HT-29 (cell line): ENCODE data around the gene EPYC. TPM values are rescaled to one million over a fixed set of nuclear protein-coding genes. Genes with fewer than 3 reads are reported as not detected.
A peak's percentile ranks its signal among the peaks of the same experiment; 100 is the strongest.

ENCODE experiments used
- DNase-seq: peaks from one replicate; pipeline ENCODE4 v3.0.0-alpha.2; 2015; ENCODE audit warnings: low spot score
- total RNA-seq: library from RNA; depleted of rRNA; stranded (reverse); fragments of >200 nt; shearing (Covaris generic); gene quantifications from 2 replicates; pipeline ENCODE4 v1.2.3, GENCODE V29; 2014; rRNA removed

The EPYC gene, protein sequence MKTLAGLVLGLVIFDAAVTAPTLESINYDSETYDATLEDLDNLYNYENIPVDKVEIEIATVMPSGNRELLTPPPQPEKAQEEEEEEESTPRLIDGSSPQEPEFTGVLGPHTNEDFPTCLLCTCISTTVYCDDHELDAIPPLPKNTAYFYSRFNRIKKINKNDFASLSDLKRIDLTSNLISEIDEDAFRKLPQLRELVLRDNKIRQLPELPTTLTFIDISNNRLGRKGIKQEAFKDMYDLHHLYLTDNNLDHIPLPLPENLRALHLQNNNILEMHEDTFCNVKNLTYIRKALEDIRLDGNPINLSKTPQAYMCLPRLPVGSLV
- not detected in 2 replicates for total RNA-seq

DNA sequence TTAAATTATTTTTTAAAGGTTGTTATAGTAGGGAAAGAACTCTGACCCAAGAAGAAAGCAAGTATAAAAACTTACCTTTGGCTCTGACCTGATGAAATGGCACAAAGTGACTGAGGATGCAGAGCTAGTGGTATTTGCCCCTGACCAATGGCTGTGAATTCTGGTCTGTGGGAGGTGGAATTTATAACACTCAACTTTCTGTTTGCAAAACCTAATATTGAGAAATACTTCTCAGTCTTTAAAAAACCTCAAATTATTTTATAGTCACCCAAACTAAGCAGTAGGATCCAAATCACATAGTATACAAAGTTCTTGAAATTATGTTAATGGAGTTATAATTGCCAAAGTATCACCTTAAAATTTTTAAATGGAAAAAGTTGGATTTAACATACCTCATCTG is at the start of gene EPYC:
TSS of gene EPYC (minus strand) at position 101 of the 400 bp plus-strand sequence. CDS start 2,407 bp downstream, outside the sequence.
- no peak for DNase-seq

DNA sequence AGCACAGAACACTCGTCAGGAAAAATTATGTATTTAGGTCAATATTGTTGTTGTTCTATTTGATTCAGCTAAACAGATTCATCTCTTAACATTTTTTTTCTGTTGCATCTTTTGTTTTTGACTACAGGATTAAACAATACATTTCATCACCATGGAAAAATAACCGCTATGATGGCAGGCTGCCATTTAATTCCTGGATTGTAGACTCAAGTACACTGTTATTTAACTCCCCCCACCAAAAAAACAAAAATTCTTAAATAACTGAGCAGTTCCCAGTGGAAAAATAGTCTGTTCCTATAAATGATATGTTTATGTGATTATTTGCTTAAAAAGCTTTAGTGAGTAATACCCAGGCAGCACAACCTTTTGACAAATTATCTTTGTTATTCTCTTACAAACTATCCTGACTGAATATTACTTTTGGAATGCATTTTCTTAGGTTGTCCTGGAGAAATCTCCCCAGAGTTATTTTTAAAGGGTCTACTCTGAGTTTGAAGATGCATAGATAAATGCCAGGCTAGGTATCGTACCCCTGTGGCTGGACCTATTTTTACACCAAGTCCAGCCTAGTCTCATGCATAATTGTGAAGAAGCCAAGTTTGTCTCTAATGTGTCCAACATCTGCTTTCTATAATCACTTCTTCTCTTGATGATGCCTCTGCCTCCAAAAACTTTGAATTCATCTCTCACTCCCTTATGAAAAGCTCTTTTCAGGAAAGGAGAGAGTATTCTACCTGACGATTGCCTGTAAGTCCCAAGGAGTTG is 49.4 kb upstream of the EPYC start:
- peak; percentile 43 for DNase-seq

DNA sequence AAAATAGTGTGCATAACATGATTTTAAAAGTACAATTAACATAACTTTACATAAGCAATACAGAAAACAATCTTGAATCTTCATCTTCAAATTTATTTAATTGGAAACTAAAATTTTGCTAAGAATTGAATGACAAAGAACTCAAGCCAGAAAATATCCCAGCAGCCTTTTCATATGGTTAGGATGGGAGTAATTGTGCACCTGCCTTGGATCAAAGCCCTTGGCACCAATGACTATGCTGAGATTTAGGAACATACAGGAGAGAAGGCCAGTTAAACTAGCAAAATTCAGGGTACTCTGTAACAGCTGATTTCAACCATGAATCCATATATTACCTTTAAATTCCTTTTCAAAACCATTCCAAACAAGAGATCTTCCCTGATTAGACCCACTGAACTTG is 47.3 kb upstream of the EPYC start:
- no peak for DNase-seq

DNA sequence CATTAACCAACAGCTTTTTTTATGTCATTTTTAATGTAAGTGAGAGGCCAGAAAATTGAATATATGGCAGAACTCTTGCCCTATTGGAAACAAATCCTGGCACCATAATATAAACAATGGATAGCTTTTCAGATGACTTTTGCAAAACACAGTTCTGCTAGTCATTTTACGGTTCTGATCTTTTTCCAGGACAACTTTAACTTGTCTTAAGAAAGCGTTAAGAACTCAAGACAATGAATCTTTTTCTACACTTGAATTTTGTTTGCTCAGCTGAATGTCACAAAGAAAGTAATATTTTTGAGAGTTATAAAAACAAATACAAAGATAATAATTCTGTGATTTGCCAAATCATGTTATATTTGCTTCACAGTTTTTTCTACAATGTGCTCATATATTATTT is 39.8 kb upstream of the EPYC start:
- no peak for DNase-seq

DNA sequence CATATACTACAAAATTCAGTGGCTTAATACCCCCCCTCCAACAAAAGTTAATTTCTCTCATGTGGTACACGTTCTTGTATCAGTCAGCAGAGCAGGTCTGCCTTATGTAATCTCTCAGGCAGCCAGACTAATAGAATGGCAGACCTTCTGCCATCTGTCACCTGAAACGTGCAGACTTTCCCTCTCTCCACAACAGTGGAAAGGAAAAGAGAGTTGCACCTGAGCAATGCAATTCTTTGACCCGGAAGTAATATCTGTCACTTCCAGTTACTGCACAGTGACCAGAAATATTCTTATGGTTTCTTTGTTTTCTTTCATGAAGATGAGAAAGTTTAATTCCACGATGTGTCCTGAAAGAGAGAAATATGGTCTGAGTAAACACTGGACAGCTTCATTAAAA is 38.6 kb upstream of the EPYC start:
- DNase-seq = no peak

DNA sequence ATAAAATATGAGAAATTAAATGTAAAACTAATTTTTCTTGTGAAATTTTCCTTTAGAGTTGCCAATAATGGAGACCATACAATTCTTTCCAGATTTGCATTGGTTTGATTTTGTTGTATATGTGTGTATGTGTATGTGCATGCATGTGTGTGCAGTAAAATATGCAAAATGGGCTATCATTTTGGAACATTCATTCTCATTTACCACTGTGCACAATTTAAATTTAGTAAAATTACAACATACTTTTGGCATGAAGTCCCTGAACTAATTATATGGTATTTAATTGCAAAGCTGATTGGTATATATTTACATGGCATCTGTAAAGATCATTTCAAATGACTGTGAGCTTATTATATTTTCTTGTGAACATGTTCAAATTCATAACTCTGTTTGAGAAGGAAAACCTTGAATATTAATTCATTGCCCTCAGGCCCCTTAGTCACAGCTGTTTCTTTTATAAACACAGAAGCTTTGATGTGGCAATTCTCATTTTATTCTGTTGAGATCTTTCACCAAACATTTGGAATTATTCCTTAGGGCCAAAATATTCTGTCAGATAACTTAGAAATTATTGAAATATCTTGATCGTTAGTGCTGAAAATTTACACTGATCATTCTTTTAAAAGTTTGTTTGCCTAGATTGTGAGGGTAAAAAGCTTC is 35.5 kb upstream of the EPYC start:
- no peak for DNase-seq

DNA sequence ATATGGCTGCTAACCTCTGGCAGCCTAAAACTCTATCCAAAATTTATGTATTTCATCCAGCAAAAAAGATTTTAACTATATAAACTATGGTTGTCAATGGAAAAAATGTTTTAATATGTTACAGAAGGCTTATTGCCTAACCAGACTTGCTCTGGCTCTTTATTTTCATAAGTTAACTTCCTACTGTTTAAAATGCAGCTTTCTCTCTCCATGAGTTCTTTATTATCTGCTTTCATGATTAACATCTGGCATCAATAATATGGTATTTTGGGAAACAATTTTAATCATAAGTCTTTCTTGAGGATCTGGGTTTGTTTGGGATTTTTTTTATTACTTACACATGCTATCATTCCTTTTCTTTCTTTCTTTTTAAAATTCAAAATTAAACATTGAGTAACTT is 32.5 kb upstream of the EPYC start:
- no peak for DNase-seq

DNA sequence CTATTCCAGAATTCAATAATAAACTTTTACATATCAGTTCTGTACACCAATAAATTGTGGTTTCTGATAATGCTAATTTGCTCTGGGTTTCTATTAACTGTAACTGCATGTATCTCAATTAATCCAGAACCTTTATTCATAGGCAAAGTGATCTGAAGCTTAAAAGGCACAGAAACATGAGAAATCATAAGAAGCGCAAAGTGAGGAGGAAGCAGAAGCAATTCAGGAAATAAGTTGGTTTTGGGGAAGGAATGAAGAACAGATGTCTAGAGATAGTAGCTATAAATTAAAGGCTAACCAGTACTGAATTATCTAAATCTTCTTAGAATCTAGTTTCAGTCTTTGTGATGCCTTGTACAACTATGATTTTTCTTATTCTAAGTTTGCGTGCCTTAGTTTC is 28.5 kb upstream of the EPYC start:
- no peak for DNase-seq

DNA sequence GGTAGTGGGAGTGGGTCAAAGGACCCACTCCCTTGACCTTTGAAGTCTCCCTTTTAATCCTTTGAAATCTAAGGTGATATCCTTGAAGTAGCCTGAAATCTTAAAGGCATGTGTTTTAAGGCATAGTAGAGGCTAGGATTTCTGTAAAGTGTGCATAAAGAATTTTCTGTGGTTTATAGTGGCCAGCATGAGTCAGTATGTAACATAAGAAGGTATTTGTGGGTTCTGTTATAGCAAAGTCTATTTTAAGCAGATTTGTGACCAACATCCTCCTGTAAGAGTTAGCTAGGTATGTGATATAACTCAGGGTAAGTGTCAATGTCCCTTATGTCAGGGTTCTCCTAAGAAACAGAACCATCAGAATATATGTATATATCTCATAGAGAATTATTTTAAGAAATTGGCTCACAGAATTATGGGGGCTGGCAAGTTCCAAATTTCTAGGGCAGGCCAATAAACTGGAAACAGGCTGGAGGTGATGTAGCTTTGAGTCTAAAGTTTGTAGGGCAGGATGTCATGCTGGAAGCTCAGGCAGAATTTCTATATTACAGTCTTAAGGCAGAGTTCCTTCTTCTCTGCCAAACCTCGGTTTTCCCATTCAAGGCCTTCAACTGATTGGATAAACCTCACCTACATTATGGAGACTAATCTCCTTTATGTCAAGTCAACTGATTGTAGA is 18.7 kb upstream of the EPYC start:
- no peak for DNase-seq

DNA sequence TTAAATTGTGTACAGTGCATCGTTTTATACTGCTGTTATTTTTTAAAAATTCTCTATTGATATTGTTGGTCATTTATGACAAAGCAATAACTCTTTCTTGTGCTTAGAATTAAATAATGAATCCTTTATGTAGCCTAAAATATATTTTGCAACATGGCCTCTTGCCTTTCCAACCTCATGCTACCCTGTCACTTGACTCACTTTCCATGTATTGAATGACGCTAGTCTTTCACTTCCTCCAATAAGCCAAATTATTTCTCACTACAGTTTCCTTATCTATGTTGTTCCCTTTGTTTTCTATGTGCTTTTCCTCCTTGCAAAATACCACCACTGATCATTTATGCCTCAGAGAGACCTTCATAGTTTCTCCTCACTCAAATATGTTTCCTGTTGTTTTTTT is 16.3 kb upstream of the EPYC start:
- no peak for DNase-seq

DNA sequence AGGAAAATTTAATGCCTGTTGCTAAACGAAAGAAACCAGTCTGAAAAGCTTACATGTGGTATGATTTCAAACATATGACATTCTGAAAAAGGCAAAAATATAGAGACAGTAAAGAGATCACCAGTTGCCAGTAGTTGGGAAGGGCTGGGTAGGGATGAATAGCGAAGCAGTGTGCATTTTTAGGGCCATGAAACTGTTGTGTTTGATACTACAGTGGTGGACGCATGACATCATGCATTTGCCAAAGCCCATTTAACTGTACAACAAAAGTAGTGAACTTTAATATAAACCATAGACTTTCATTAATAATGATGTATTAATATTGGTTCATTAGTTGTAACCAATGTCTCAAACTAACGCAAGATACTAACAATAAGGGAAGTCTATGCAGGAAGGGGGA is 14.7 kb upstream of the EPYC start:
- no peak for DNase-seq

DNA sequence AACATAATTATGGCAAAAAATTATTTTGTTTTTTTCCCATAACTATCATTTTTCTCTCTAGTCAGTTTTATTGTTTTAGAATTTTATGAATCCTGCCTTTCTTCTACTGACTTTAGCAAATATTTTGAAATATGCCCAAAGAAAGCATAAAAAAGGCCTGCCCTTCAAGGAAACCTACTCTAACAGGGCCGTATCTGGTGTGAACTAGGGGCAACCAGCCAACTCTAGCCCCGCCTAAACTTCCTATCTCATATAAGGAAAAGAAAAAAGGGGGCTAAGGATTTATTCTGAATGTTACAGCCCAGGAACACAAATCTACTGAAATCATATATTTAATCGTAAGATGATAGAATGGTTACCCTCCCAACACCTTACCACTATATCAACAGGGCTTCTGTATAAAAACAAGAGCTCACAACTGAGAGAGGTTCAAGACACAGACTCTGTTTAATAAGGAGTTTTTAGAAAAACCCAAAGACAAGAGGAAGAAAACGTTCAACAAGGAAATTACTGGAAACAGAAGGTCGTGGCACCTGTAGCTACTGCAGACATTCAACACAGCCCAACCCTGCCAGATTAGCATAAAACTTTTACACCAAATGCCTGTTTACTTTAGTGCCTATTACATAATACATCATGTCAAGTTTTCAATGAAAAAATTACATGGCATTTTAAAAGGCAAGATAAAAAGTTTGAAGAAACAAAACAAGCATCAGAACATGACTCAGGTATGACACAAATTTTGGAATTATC is 12.9 kb upstream of the EPYC start:
- DNase-seq = peak; percentile 16

DNA sequence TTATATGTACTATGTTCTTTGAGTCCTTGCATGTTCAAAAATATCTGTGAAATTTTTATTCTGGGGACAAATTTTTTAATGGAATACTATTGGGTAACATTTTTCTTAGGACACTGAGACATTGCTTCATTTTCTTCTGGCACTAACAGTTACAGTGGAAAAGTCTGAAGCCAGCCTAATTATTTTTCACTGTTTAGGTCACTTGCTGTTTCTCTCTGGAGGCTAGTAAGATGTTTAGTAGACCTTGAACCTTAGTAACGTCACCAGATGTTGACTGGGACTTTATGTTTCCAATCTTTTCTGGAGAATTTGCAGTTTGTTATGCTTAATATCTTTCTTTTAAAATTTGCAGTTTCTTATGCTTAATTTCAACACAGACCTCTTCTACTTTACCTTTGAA is 12.3 kb upstream of the EPYC start:
- no peak for DNase-seq

DNA sequence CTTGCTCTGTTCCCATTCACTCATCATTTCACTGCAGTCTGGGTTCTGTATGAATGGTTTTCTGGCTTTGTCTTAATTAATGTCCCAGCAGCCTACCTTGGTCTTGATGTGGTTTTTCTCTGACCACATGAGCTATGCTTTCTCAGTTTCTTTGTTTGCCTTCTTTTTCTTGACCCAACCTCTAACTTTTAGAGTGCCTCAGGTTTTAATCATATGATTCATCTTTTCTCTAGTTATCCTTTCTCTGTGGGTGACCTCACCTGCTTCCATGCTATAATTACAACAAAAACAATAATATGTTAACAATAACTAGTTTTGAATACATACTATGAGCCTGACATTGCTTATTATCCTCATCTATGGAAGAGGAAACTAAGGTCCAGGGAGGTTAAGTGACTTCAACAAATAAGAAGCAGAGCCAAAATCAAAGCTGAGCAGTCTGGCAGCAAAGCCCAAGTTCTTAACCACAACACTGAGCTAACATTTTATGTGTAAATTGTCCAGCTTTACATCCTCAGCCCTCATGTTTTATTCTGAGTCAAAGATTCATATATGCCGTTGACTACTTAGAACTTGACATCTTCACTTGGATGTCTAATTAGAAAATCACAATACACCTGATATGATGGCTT is 4.7 kb upstream of the EPYC start:
- DNase-seq = peak; percentile 31

DNA sequence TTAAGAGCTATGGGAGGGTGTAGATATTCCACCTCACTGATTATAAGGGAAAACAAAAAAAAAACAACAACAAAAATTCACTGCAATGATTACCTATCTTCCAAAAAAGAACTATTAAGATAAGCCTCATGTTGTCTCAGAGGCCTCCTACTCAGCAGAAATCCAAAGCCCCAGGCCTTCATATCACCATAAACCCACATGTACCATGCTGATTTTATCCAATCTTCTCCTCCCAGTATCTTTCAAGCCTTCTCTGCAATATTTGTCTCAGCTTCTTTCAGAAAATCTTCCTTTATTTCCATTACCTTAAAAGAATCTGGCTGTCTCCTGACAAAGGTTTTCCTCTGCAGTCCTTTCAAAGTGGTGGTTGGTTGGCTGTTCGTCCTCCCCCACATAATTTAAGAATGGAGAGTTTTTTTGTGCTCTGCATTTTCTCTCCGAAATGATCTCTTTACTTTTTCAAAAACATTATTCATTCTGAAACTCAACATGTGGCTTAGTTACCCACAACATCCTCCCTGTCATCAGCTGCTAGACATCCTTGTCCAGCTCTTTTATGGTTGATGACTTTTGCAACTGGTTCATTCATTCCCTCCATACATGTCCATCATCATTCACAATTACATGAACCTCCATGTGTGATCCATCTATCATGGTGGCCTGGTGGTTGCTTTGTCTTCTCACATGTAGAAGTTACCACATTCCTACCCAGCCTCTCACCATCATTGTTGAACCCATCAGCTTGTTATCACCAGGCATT is 2.9 kb upstream of the EPYC start:
- DNase-seq = no peak

DNA sequence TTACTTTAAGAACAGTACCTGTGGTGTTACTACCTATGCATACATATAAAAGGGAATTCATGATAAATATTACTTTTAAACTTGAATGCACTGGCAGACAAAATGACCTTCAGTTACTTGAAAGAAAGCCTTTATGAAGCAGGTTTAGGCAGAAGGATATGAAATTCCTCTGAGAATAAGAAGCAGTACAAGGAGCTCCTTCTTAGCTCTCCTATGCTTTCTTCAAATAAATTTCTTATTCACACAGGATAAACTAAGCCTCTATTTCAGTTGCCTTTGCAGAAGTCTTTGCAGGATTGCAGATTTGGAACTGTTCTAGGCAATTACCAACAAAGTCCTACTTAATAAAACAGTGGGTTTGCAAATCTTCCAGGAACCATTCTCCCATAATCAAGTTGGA is 1.0 kb downstream of the EPYC start:
- DNase-seq = no peak

DNA sequence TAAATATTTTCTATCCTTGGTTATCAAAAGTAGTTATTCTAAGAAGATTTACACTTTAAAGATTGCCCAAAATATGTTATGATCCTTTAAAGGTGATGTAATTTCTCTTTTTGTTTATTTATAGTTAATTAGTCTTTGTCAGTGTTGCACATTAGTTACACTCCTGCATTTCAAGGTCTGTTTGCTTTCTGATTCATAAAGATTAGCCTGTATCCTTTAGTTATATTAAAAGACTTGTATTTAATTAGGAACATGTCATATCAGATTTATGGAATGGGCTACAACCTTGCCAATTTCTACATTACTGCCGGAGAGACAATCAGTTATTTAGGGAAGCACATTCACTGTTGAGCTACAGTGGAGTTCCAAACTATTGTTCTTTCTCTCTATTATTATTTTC is 3.5 kb downstream of the EPYC start:
- peak; percentile 64 for DNase-seq

DNA sequence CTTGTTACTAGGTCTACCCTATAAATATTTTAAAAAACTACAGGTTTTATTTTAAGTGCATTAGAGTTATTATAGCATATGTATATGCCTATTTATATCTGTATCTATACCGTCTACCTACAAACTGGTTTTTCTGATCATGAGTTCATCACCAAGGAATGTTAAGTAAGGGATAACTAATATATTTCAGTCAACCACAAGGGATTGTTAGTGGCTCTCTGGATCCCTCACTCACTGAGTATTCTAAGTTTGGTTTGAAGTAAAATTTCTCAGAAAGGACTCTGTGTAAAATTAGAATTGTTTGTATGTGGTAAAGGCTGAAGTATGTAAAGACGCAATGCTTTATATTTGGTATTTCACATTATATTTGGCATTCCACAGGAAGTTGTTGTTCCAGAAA is 4.8 kb downstream of the EPYC start:
- peak; percentile 37 for DNase-seq

DNA sequence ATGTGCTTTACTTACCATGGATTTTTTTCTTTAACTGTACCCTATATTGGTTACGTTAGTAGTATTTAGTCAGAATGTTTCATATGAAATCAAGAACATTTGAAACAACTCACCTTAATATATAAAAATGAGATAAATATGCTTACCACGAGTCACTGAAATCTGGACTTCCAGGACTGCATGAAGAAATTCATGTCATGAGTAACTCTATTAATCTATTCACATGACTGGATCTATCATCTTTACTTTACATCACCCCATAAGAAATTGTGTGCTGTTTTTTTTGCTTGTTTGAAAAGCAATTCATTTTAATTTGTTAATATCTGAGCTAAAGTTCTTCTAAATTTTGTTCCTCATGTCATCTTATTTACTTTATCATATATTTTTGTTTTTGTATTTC is 5.2 kb downstream of the EPYC start:
- no peak for DNase-seq

DNA sequence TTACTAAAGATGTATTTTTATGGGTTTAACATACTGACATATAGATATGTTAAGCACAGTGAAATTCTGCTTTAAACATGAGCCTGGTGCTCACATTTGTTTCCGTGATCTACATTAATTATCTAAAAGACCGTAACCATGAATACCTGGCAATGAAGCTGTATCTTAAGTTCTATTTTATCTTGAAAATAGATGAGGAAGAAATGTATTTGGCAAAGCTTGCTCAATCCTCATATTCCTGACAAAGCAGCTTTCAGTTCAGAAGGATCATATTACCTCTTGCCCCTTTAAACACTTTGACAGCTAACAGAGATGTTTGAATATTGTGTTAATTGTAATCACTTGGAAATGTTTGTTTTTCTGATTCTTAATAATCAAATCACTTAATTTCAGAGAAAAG is 9.8 kb downstream of the EPYC start:
- no peak for DNase-seq
